GM12891 (cell line): Measurements from ENCODE around the gene CCSER2.

Experiments used
- PAX5 ChIP-seq: IDR thresholded peaks from 2 replicates; pipeline ENCODE4 v1.6.1; 2011; ENCODE audit warnings: low read length, moderate library complexity, mild to moderate bottlenecking; ENCODE audit not compliant: insufficient read depth, severe bottlenecking
- TAF1 ChIP-seq: IDR thresholded peaks from 2 replicates; pipeline ENCODE4 v1.6.1; 2011; ENCODE audit warnings: low read depth, low read length, control low read depth

- no peak for TF ChIP-seq PAX5
- no peak for TF ChIP-seq TAF1
These were observed 215.6 kb downstream of the CCSER2 start for GRCh38 chr10:84543948-84544347.
